ENCODE measurements around the gene SH3RF2.

Gene SH3RF2

GRCh38 chr5:145911164-145911563 is 25.2 kb upstream of the SH3RF2 start:
- Mint-ChIP-seq H3K4me1 (no peaks in the 10 kb centered on the region), H3K4me3 (no peak overlapping the region), H3K27ac (ENCODE audit: low read depth) (no peak overlapping the region), H3K36me3 (ENCODE audit: insufficient read depth) (no peaks in the 10 kb centered on the region), H3K9me3 (no peaks in the 10 kb centered on the region), H3K27me3 (peaks cover 20% of the 10 kb centered on the region)
- DNase-seq (ENCODE audit: low spot score in 2 of 2) (no peak), ATAC-seq (replicated peaks; ENCODE audit: extremely low read depth, poor library complexity, severe bottlenecking) (no peak)

DNA sequence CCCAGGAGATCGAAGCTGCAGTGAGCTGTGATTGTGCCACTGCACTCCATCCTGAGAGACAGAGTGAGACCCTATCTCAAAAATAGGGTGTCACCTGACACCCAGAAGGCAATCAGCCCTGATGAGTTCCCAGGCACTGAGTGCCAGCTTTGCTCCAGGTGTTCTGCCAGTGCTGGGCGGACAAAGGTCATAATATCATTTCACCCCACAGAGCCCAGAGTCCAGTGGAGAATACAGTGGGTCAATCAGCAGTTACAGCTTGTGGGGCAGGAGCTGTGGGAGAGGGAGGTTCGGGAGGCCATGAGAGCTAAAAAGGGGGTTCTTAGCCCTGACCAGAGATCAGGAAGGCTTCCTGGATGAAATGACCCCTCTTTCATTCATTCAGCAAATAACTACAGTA is 24.4 kb upstream of the SH3RF2 start:
- Mint-ChIP-seq H3K27ac (ENCODE audit: low read depth) (no peak overlapping the region), H3K4me1 (no peaks in the 10 kb centered on the region), H3K36me3 (ENCODE audit: insufficient read depth) (no peaks in the 10 kb centered on the region), H3K27me3 (peaks cover 12% of the 10 kb centered on the region), H3K9me3 (no peaks in the 10 kb centered on the region), H3K4me3 (no peak overlapping the region)
- ATAC-seq (replicated peaks; ENCODE audit: extremely low read depth, poor library complexity, severe bottlenecking) (no peak), DNase-seq (ENCODE audit: low spot score in 2 of 2) (no peak)

GRCh38 chr5:145912594-145912993 is 23.8 kb upstream of the SH3RF2 start:
- Mint-ChIP-seq H3K4me3 (no peak overlapping the region), H3K27me3 (peaks cover 6% of the 10 kb centered on the region), H3K27ac (ENCODE audit: low read depth) (no peak overlapping the region), H3K36me3 (ENCODE audit: insufficient read depth) (no peaks in the 10 kb centered on the region), H3K4me1 (no peaks in the 10 kb centered on the region), H3K9me3 (no peaks in the 10 kb centered on the region)
- no peak for DNase-seq (ENCODE audit: low spot score in 2 of 2)
- ATAC-seq (replicated peaks; ENCODE audit: extremely low read depth, poor library complexity, severe bottlenecking), result no peak

DNA sequence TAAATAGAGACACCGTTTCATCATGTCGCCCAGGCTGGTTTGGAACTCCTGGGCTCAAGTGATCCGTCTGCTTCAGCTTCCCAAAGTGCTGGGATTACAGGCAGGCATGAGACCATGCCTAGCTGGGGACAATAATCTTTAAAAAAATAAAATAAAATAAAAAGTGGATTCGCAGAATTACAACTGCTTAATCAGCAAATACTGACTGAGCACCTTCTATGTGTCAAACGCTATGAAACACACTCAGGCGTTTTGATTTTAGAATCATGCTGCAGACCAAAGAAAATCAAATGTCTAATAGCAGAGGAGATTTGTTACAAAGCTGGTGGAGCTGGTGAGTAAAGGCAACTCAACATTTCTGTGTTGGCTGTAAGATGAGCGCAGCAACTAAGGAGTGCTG is 22.7 kb upstream of the SH3RF2 start:
- Mint-ChIP-seq H3K4me3 (no peak overlapping the region), H3K27me3 (no peaks in the 10 kb centered on the region)

DNA sequence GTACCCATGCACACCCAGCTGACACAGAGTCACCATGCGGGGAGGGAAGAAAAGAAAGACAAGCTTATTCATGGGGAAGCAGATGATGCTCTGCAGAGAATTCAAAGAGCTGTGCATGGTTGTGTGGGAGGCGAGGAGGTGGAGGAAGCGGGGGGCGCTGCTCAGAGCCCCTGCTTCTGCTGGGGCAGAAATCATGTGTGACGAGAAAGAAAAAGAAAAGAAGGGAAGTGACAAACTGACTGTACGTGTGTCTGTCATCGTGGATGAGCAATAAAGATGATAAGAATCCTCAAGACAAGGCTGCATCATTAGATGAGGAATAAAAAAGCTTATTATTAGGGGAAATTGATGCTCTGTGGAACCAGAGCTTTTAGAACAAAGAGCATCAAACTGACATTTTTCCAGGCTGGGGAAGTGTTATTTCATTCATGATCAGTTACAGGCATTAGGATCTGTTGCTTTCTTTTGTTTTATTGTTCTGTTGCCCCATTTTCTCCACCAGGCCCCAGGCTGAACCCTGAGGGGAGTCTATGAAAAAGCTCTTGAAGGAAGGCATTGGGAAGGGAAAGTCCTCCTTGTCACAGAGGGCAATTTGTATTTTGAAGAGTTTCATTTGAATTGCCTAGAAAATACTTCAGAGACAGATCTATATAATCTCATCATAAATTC is 20.3 kb upstream of the SH3RF2 start:
- Mint-ChIP-seq H3K4me3 (no peak overlapping the region), H3K27ac (ENCODE audit: low read depth) (no peak overlapping the region), H3K4me1 (no peaks in the 10 kb centered on the region), H3K36me3 (ENCODE audit: insufficient read depth) (no peaks in the 10 kb centered on the region), H3K9me3 (no peaks in the 10 kb centered on the region), H3K27me3 (no peaks in the 10 kb centered on the region)
- DNase-seq (ENCODE audit: low spot score in 2 of 2) (no peak), ATAC-seq (replicated peaks; ENCODE audit: extremely low read depth, poor library complexity, severe bottlenecking) (no peak)

More for the DNA sequence above, 22.7 kb upstream of the SH3RF2 start:
- no peak for ATAC-seq (replicated peaks; ENCODE audit: extremely low read depth, poor library complexity, severe bottlenecking)
- H3K4me1 Mint-ChIP-seq, result no peaks in the 10 kb centered on the region
- DNase-seq (ENCODE audit: low spot score in 2 of 2), result no peak
- H3K9me3 Mint-ChIP-seq, result no peaks in the 10 kb centered on the region
- H3K27ac Mint-ChIP-seq (ENCODE audit: low read depth), result no peak overlapping the region
- H3K36me3 Mint-ChIP-seq (ENCODE audit: insufficient read depth), result no peaks in the 10 kb centered on the region

DNA sequence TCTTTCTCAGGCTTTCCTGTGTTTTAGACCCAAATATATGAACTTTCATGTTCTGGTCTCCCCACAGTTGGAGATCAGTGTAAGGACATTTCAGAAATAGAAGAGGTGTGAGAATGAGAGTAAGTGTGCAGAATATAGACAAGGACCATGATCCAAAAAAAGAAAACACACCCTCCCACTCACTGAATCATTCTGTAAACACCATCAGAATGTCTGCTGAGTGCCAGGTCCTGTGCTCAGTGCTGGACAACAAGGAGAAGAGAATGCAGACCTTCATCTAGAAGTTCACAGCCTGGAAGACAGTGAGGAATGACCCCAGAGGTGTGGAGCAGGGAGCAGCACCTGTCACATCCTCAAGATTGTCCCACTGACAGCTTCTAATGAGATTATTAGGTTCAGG is 19.1 kb upstream of the SH3RF2 start:
- ATAC-seq (replicated peaks; ENCODE audit: extremely low read depth, poor library complexity, severe bottlenecking), result no peak

DNA sequence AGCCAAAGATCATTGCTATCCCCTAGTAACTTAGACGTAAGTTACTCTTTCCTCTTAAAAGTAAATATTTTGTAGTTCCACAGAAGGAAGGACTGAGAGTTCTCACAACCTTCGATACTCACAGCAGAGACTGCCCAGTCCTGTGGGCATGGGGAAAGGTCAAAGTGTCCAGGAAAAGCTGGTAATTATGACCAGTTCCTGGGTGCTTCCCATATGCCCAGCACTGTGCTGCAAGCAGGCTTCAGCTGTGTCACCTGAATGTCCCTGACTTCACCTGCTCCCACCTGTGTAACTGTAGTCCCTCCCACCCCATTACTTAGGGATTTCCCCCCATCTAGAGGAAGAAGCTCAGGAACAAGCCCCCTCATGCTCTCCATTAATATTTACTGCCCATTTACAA is 18.0 kb upstream of the SH3RF2 start:
- ATAC-seq (replicated peaks; ENCODE audit: extremely low read depth, poor library complexity, severe bottlenecking), result no peak
- H3K9me3 Mint-ChIP-seq, result no peaks in the 10 kb centered on the region
- no peak overlapping the region for H3K4me3 Mint-ChIP-seq

More for the DNA sequence above, 19.1 kb upstream of the SH3RF2 start:
- Mint-ChIP-seq H3K9me3 (no peaks in the 10 kb centered on the region), H3K36me3 (ENCODE audit: insufficient read depth) (no peaks in the 10 kb centered on the region), H3K4me1 (no peaks in the 10 kb centered on the region), H3K27ac (ENCODE audit: low read depth) (no peak overlapping the region), H3K27me3 (no peaks in the 10 kb centered on the region), H3K4me3 (no peak overlapping the region)
- no peak for DNase-seq (ENCODE audit: low spot score in 2 of 2)

GRCh38 chr5:145919413-145919812 is 17.0 kb upstream of the SH3RF2 start:
- H3K4me3 Mint-ChIP-seq, result no peak overlapping the region
- DNase-seq (ENCODE audit: low spot score in 2 of 2) (no peak), ATAC-seq (replicated peaks; ENCODE audit: extremely low read depth, poor library complexity, severe bottlenecking) (no peak)
- H3K4me1 Mint-ChIP-seq, result no peaks in the 10 kb centered on the region
- no peaks in the 10 kb centered on the region for H3K9me3 Mint-ChIP-seq
- H3K27me3 Mint-ChIP-seq, result no peaks in the 10 kb centered on the region
- no peak overlapping the region for H3K27ac Mint-ChIP-seq (ENCODE audit: low read depth)
- no peaks in the 10 kb centered on the region for H3K36me3 Mint-ChIP-seq (ENCODE audit: insufficient read depth)

More for the DNA sequence above, 18.0 kb upstream of the SH3RF2 start:
- no peak for DNase-seq (ENCODE audit: low spot score in 2 of 2)
- no peaks in the 10 kb centered on the region for H3K4me1 Mint-ChIP-seq
- no peak overlapping the region for H3K27ac Mint-ChIP-seq (ENCODE audit: low read depth)
- no peaks in the 10 kb centered on the region for H3K36me3 Mint-ChIP-seq (ENCODE audit: insufficient read depth)
- no peaks in the 10 kb centered on the region for H3K27me3 Mint-ChIP-seq

- Mint-ChIP-seq H3K27me3 (no peaks in the 10 kb centered on the region), H3K4me3 (no peak overlapping the region), H3K36me3 (ENCODE audit: insufficient read depth) (no peaks in the 10 kb centered on the region), H3K4me1 (no peaks in the 10 kb centered on the region), H3K9me3 (no peaks in the 10 kb centered on the region), H3K27ac (ENCODE audit: low read depth) (no peak overlapping the region)
- no peak for DNase-seq (ENCODE audit: low spot score in 2 of 2)
- ATAC-seq (replicated peaks; ENCODE audit: extremely low read depth, poor library complexity, severe bottlenecking), result no peak
Measured at GRCh38 chr5:145920542-145921210, 15.7 kb upstream of the SH3RF2 start.

DNA sequence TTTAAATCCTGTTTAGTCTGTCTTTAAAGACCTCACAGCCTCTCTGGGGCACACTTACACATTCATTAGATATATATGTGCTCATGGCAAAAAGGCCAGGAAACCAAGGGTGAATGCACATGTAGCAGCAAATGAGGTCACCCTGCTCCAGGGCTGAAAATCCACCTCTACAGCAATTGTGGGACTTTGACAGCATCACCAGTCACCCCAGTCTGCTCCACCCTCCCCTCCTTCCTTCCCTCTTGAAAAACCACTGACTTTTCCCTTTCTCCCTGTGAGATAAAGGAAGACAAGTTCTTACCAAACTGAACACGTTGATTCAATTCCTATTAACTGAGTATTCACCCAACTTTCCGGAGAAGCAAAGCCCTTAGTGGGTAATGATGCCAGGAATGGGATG is 15.2 kb upstream of the SH3RF2 start:
- no peak for DNase-seq (ENCODE audit: low spot score in 2 of 2)
- H3K4me1 Mint-ChIP-seq, result no peaks in the 10 kb centered on the region
- no peaks in the 10 kb centered on the region for H3K36me3 Mint-ChIP-seq (ENCODE audit: insufficient read depth)
- no peak overlapping the region for H3K4me3 Mint-ChIP-seq
- ATAC-seq (replicated peaks; ENCODE audit: extremely low read depth, poor library complexity, severe bottlenecking), result no peak
- H3K27me3 Mint-ChIP-seq, result no peaks in the 10 kb centered on the region
- H3K27ac Mint-ChIP-seq (ENCODE audit: low read depth), result no peak overlapping the region
- no peaks in the 10 kb centered on the region for H3K9me3 Mint-ChIP-seq

- H3K27ac Mint-ChIP-seq (ENCODE audit: low read depth), result no peak overlapping the region
- no peaks in the 10 kb centered on the region for H3K36me3 Mint-ChIP-seq (ENCODE audit: insufficient read depth)
- H3K4me3 Mint-ChIP-seq, result no peak overlapping the region
- no peaks in the 10 kb centered on the region for H3K9me3 Mint-ChIP-seq
- H3K4me1 Mint-ChIP-seq, result no peaks in the 10 kb centered on the region
- no peak for DNase-seq (ENCODE audit: low spot score in 2 of 2)
- no peaks in the 10 kb centered on the region for H3K27me3 Mint-ChIP-seq
- ATAC-seq (replicated peaks; ENCODE audit: extremely low read depth, poor library complexity, severe bottlenecking), result no peak
Measured at GRCh38 chr5:145922059-145922458, 14.3 kb upstream of the SH3RF2 start.

- H3K9me3 Mint-ChIP-seq, result no peaks in the 10 kb centered on the region
- H3K36me3 Mint-ChIP-seq (ENCODE audit: insufficient read depth), result no peaks in the 10 kb centered on the region
- H3K27me3 Mint-ChIP-seq, result no peaks in the 10 kb centered on the region
- DNase-seq (ENCODE audit: low spot score in 2 of 2) (no peak), ATAC-seq (replicated peaks; ENCODE audit: extremely low read depth, poor library complexity, severe bottlenecking) (no peak)
- H3K27ac Mint-ChIP-seq (ENCODE audit: low read depth), result no peak overlapping the region
- no peaks in the 10 kb centered on the region for H3K4me1 Mint-ChIP-seq
- no peak overlapping the region for H3K4me3 Mint-ChIP-seq
Measured at GRCh38 chr5:145923405-145923804, 13.0 kb upstream of the SH3RF2 start.

GRCh38 chr5:145924849-145925248 is 11.5 kb upstream of the SH3RF2 start:
- Mint-ChIP-seq H3K27ac (ENCODE audit: low read depth) (no peak overlapping the region), H3K9me3 (no peaks in the 10 kb centered on the region), H3K4me1 (no peaks in the 10 kb centered on the region), H3K4me3 (no peak overlapping the region), H3K27me3 (no peaks in the 10 kb centered on the region), H3K36me3 (ENCODE audit: insufficient read depth) (no peaks in the 10 kb centered on the region)
- no peak for ATAC-seq (replicated peaks; ENCODE audit: extremely low read depth, poor library complexity, severe bottlenecking)
- DNase-seq (ENCODE audit: low spot score in 2 of 2), result no peak
